Measurements from ENCODE around the gene UCHL5. TPM values are rescaled to one million over a fixed set of nuclear protein-coding genes. Genes with fewer than 3 reads are reported as not detected.

Gene UCHL5
- total and polyA plus RNA-seq, 2 donors (not counting 3 experiments of a cell fraction or from before 2014, with no cell fraction given), result 9.8 to 45.6 TPM

DNA sequence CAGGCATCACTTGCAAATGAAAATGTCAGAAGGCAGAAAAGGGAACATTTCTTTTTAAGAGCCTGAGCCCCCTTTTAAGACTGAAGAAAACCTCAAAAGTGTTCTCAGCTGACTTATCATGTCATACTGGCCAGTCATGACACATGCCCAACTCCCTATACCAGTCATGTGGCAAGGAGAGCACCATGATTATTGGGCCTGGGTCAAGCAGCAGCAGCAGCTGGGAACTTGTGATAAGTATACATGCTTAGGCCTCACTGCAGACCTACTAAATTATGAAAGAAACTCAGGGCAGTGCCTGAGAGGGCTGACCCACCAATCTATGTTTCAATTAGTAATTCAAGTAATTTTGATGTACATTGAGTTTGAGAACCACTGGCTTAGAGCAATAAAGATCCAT, 8.9 kb upstream of the UCHL5 start:
- intact Hi-C loops (cut with micrococcal nuclease) (no loop called here), dilution Hi-C loops (cut with MboI; ENCODE audit: extremely low pct_ligation_motif_present, low sequenced_read_pairs) (no loop called here)
- H2AFZ ChIP-seq (ENCODE audit: low read depth, low read length), result no peak overlapping the region
- CTCF ChIA-PET, result no interaction called here
- no peak overlapping the region for H3K27ac ChIP-seq (ENCODE audit: insufficient read depth, low read depth, low read length)
- H3K9ac ChIP-seq (replicated peaks; ENCODE audit: extremely low read depth, insufficient read depth, low read length), result no peak overlapping the region
- H3K36me3 ChIP-seq (ENCODE audit: control insufficient read depth in 2 of 2, extremely low read depth in 1 of 2, insufficient read depth in 2 of 2, low read length in 2 of 2), result peaks cover 0 to 7% of the 10 kb centered on the region in 2 experiments
- H3K9me3 ChIP-seq (replicated peaks; ENCODE audit: control insufficient read depth, insufficient read depth, low read length), result no peaks in the 10 kb centered on the region
- no peaks in the 10 kb centered on the region for H3K27me3 ChIP-seq (ENCODE audit: control insufficient read depth in 2 of 2, insufficient read depth in 2 of 2, low read length in 2 of 2)
- DNase-seq (ENCODE audit: low read depth, low spot score), result no peak
- H3K4me2 ChIP-seq (ENCODE audit: insufficient read depth, low read length), result no peak overlapping the region
- POLR2A ChIA-PET, result no interaction called here
- no peaks in the 10 kb centered on the region for H3K9me1 ChIP-seq (replicated peaks; ENCODE audit: control insufficient read depth, extremely low read depth, insufficient read depth, low read length)
- no peak for FAIRE-seq
- H3K4me3 ChIP-seq (replicated peaks in 1 of 3; ENCODE audit: insufficient read depth in 1 of 3, low read depth in 1 of 3, low read length in 3 of 3), result no peak overlapping the region
- TF ChIP-seq FOS (IDR thresholded peaks at IDR 0.05; ENCODE audit: borderline replicate concordance, insufficient read depth, low read length) (no peak), POLR2A (IDR thresholded peaks at IDR 0.05; ENCODE audit: low read depth, low read length) (no peak), POLR2AphosphoS5 (IDR thresholded peaks at IDR 0.05; ENCODE audit: insufficient read depth, low read depth, low read length) (no peak), GATA2 (IDR thresholded peaks at IDR 0.05; ENCODE audit: insufficient read depth, insufficient read length, low read depth, low read length) (no peak), JUN (IDR thresholded peaks at IDR 0.05; ENCODE audit: borderline replicate concordance, insufficient read depth, insufficient read length, low read depth) (no peak), EZH2 (IDR thresholded peaks at IDR 0.05; ENCODE audit: borderline replicate concordance, low read depth, low read length, severe bottlenecking) (no peak), MYC (IDR thresholded peaks at IDR 0.05; ENCODE audit: low read depth, low read length) (no peak)
- TF ChIP-seq, protein P1, sequence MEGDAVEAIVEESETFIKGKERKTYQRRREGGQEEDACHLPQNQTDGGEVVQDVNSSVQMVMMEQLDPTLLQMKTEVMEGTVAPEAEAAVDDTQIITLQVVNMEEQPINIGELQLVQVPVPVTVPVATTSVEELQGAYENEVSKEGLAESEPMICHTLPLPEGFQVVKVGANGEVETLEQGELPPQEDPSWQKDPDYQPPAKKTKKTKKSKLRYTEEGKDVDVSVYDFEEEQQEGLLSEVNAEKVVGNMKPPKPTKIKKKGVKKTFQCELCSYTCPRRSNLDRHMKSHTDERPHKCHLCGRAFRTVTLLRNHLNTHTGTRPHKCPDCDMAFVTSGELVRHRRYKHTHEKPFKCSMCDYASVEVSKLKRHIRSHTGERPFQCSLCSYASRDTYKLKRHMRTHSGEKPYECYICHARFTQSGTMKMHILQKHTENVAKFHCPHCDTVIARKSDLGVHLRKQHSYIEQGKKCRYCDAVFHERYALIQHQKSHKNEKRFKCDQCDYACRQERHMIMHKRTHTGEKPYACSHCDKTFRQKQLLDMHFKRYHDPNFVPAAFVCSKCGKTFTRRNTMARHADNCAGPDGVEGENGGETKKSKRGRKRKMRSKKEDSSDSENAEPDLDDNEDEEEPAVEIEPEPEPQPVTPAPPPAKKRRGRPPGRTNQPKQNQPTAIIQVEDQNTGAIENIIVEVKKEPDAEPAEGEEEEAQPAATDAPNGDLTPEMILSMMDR (IDR thresholded peaks at IDR 0.05; ENCODE audit: extremely low read depth in 1 of 2, insufficient read depth in 1 of 2, low read depth in 1 of 2, low read length in 2 of 2), result no peak
- TF ChIP-seq, protein P2, sequence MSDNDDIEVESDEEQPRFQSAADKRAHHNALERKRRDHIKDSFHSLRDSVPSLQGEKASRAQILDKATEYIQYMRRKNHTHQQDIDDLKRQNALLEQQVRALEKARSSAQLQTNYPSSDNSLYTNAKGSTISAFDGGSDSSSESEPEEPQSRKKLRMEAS (IDR thresholded peaks at IDR 0.05; ENCODE audit: insufficient read depth, insufficient read length), result no peak
- H4K20me1 ChIP-seq (replicated peaks; ENCODE audit: control insufficient read depth, extremely low read depth, insufficient read depth, low read length), result peaks cover 4% of the 10 kb centered on the region
- H3K4me1 ChIP-seq (ENCODE audit: control insufficient read depth, extremely low read depth, insufficient read depth, low read length), result peaks cover 6% of the 10 kb centered on the region
- no TSS peak for BruUV-seq (replicated peaks)
- H3K79me2 ChIP-seq (ENCODE audit: control insufficient read depth, insufficient read depth, low read length), result peaks cover 72% of the 10 kb centered on the region

Data from endothelial cell of umbilical vein (primary cell).